HEK293 (cell line): ENCODE results near the gene STYXL1.

Source experiments
- CTCF ChIA-PET: fragments of 350-600 bp; formaldehyde crosslinking; extraction: SDS; loops from one replicate; lab custom pipeline; 2021; ENCODE audit warnings: antibody characterized with exemption; lab: Yijun Ruan, JAX
- POLR2A ChIA-PET: fragments of 300-600 bp; formaldehyde crosslinking; extraction: SDS; loops from one replicate; lab custom pipeline; 2020; ENCODE audit warnings: antibody characterized with exemption, inconsistent platforms; lab: Yijun Ruan, JAX
- H3K27ac ChIP-seq: fragments of 200-500 bp; sonication (Bioruptor generic); 2 replicates; pipeline ENCODE4 v1.5.1; 2014; ENCODE audit warnings: low read depth, low read length, control low read depth, inconsistent platforms; ENCODE audit errors: extremely low read depth
- H3K36me3 ChIP-seq, 2 experiments: fragments of 200-500 bp in 1 of 2; sonication (Bioruptor generic) in 1 of 2; 1 replicate in 1 of 2; 2 replicates in 1 of 2; pipeline ENCODE4 v1.5.1; 2014 to 2017; ENCODE audit warnings: inconsistent platforms in 2 of 2, low read length in 2 of 2; ENCODE audit not compliant: control insufficient read depth in 2 of 2, insufficient read depth in 1 of 2
- H3K4me1 ChIP-seq: fragments of 200-500 bp; sonication (Bioruptor generic); 2 replicates; pipeline ENCODE4 v1.5.1; 2014; ENCODE audit warnings: mild to moderate bottlenecking, low read length, inconsistent platforms; ENCODE audit not compliant: control insufficient read depth, insufficient read depth
- H3K4me3 ChIP-seq: 2 replicates; pipeline ENCODE4 v1.5.1; 2011; ENCODE audit warnings: low read depth, mild to moderate bottlenecking, control low read depth, low read length, moderate library complexity
- H3K9me3 ChIP-seq: fragments of 200-500 bp; sonication (Bioruptor generic); 2 replicates; pipeline ENCODE4 v1.5.1; 2014; ENCODE audit warnings: low read depth, low read length, inconsistent platforms; ENCODE audit not compliant: control insufficient read depth, insufficient read depth
- KLF9 ChIP-seq: fragments of 450-650 bp; formaldehyde crosslinking; IDR thresholded peaks from 2 replicates; pipeline ENCODE4 v1.5.1; 2016; ENCODE audit warnings: missing biosample characterization, missing genetic modification characterization, low read depth
- SP7 ChIP-seq: fragments of 450-650 bp; formaldehyde crosslinking; IDR thresholded peaks from 2 replicates; pipeline ENCODE4 v1.5.1; 2016; ENCODE audit warnings: missing biosample characterization, missing genetic modification characterization
- TCF7L2 ChIP-seq: IDR thresholded peaks from 2 replicates; pipeline ENCODE4 v1.6.1; 2011; ENCODE audit warnings: low read depth, mild to moderate bottlenecking, inconsistent platforms, low read length, moderate library complexity, borderline replicate concordance
- ZBTB17 ChIP-seq: fragments of 450-650 bp; formaldehyde crosslinking; IDR thresholded peaks from 2 replicates; pipeline ENCODE4 v1.5.1; 2016; ENCODE audit warnings: missing biosample characterization, missing genetic modification characterization
- ZBTB20 ChIP-seq: fragments of 450-650 bp; formaldehyde crosslinking; IDR thresholded peaks from 2 replicates; pipeline ENCODE4 v1.5.1; 2016; ENCODE audit warnings: missing biosample characterization, missing genetic modification characterization
- ZNF830 ChIP-seq: fragments of 450-650 bp; IDR thresholded peaks from 2 replicates; pipeline ENCODE4 v1.5.0; 2018; ENCODE audit warnings: missing biosample characterization, missing genetic modification characterization, low read depth, mild to moderate bottlenecking, moderate library complexity
- ZSCAN23 ChIP-seq: fragments of 450-650 bp; formaldehyde crosslinking; IDR thresholded peaks from 2 replicates; pipeline ENCODE4 v1.5.1; 2016; ENCODE audit warnings: missing biosample characterization, missing genetic modification characterization
- TF ChIP-seq, protein P1 (sequence below): fragments of 450-650 bp; formaldehyde crosslinking; IDR thresholded peaks from 2 replicates; pipeline ENCODE4 v1.5.1; 2016; ENCODE audit warnings: missing biosample characterization, missing genetic modification characterization
- TF ChIP-seq, protein P2 (sequence below): fragments of 450-650 bp; formaldehyde crosslinking; IDR thresholded peaks from 2 replicates; pipeline ENCODE4 v1.5.1; 2016; ENCODE audit warnings: missing biosample characterization, missing genetic modification characterization
- TF ChIP-seq, protein P3 (sequence below): fragments of 450-650 bp; formaldehyde crosslinking; IDR thresholded peaks from 2 replicates; pipeline ENCODE4 v1.5.1; 2016; ENCODE audit warnings: missing biosample characterization, missing genetic modification characterization
- TF ChIP-seq, protein P4 (sequence below): fragments of 450-650 bp; formaldehyde crosslinking; IDR thresholded peaks from 2 replicates; pipeline ENCODE4 v1.5.1; 2016; ENCODE audit warnings: missing biosample characterization, missing genetic modification characterization
- TF ChIP-seq, protein P5 (sequence below): fragments of 450-650 bp; formaldehyde crosslinking; IDR thresholded peaks from 2 replicates; pipeline ENCODE4 v1.5.1; 2016; ENCODE audit warnings: missing biosample characterization, missing genetic modification characterization

STYXL1 gene

DNA sequence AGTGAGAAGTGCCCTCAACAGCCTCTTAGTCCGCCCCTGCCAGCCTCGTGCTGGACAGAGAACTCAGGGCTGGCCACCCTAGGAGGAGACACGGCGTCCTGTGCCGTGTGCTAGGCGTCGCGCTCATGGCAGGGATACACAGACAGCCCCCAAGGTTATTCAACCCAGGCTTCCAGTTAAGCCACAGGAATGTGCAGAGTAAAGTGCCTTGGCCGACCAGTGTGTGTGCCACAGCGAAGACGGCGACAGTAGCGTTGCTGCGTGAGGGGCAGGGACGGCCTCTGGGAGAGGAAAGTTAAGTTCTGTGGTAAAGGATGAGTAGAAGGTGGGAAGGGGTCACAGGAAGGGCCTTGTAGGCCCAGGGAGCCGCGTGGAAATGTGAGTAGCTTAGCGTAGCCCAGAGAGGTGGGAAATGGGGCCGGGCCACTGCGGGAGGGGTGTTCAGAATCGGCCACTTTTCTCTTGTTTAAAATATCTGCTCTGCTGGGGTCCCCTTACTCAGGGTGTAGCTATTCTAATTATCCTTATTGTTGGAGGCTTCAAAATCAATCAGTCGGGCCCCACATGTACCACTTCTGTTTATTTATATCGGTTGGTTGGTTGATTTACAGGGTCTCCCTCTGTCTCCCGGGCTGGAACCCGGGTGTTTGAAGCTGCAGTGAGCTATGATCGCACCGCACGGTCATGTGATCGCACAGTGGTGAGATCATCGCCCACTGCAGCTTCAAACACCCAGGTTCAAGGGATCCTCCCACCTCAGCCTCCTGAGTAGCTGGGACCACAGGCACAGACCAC, 77.9 kb downstream of the STYXL1 start:
- no peak for TF ChIP-seq KLF9
- TF ChIP-seq, protein P1, sequence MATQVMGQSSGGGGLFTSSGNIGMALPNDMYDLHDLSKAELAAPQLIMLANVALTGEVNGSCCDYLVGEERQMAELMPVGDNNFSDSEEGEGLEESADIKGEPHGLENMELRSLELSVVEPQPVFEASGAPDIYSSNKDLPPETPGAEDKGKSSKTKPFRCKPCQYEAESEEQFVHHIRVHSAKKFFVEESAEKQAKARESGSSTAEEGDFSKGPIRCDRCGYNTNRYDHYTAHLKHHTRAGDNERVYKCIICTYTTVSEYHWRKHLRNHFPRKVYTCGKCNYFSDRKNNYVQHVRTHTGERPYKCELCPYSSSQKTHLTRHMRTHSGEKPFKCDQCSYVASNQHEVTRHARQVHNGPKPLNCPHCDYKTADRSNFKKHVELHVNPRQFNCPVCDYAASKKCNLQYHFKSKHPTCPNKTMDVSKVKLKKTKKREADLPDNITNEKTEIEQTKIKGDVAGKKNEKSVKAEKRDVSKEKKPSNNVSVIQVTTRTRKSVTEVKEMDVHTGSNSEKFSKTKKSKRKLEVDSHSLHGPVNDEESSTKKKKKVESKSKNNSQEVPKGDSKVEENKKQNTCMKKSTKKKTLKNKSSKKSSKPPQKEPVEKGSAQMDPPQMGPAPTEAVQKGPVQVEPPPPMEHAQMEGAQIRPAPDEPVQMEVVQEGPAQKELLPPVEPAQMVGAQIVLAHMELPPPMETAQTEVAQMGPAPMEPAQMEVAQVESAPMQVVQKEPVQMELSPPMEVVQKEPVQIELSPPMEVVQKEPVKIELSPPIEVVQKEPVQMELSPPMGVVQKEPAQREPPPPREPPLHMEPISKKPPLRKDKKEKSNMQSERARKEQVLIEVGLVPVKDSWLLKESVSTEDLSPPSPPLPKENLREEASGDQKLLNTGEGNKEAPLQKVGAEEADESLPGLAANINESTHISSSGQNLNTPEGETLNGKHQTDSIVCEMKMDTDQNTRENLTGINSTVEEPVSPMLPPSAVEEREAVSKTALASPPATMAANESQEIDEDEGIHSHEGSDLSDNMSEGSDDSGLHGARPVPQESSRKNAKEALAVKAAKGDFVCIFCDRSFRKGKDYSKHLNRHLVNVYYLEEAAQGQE (tag by site-specific recombination), result 0 out of 2 replicates have a peak, but pooled peaks have one; percentile 25
- no peak for TF ChIP-seq ZNF830 (tag by site-specific recombination)
- 0 out of 2 replicates have a peak, but pooled peaks have one; percentile 17 for TF ChIP-seq TCF7L2
- 0 out of 2 replicates have a peak, but pooled peaks have one; percentile 37 for TF ChIP-seq ZBTB17 (tag by site-specific recombination)
- TF ChIP-seq, protein P2, sequence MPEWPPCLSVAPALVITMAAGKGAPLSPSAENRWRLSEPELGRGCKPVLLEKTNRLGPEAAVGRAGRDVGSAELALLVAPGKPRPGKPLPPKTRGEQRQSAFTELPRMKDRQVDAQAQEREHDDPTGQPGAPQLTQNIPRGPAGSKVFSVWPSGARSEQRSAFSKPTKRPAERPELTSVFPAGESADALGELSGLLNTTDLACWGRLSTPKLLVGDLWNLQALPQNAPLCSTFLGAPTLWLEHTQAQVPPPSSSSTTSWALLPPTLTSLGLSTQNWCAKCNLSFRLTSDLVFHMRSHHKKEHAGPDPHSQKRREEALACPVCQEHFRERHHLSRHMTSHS (tag by site-specific recombination), result no peak
- TF ChIP-seq, protein P3, sequence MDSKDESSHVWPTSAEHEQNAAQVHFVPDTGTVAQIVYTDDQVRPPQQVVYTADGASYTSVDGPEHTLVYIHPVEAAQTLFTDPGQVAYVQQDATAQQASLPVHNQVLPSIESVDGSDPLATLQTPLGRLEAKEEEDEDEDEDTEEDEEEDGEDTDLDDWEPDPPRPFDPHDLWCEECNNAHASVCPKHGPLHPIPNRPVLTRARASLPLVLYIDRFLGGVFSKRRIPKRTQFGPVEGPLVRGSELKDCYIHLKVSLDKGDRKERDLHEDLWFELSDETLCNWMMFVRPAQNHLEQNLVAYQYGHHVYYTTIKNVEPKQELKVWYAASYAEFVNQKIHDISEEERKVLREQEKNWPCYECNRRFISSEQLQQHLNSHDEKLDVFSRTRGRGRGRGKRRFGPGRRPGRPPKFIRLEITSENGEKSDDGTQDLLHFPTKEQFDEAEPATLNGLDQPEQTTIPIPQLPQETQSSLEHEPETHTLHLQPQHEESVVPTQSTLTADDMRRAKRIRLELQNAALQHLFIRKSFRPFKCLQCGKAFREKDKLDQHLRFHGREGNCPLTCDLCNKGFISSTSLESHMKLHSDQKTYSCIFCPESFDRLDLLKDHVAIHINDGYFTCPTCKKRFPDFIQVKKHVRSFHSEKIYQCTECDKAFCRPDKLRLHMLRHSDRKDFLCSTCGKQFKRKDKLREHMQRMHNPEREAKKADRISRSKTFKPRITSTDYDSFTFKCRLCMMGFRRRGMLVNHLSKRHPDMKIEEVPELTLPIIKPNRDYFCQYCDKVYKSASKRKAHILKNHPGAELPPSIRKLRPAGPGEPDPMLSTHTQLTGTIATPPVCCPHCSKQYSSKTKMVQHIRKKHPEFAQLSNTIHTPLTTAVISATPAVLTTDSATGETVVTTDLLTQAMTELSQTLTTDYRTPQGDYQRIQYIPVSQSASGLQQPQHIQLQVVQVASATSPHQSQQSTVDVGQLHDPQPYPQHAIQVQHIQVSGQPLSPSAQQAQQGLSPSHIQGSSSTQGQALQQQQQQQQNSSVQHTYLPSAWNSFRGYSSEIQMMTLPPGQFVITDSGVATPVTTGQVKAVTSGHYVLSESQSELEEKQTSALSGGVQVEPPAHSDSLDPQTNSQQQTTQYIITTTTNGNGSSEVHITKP (tag by site-specific recombination), result peak; percentile 92
- TF ChIP-seq, protein P4, sequence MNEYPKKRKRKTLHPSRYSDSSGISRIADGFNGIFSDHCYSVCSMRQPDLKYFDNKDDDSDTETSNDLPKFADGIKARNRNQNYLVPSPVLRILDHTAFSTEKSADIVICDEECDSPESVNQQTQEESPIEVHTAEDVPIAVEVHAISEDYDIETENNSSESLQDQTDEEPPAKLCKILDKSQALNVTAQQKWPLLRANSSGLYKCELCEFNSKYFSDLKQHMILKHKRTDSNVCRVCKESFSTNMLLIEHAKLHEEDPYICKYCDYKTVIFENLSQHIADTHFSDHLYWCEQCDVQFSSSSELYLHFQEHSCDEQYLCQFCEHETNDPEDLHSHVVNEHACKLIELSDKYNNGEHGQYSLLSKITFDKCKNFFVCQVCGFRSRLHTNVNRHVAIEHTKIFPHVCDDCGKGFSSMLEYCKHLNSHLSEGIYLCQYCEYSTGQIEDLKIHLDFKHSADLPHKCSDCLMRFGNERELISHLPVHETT (tag by site-specific recombination), result no peak
- TF ChIP-seq, protein P5, sequence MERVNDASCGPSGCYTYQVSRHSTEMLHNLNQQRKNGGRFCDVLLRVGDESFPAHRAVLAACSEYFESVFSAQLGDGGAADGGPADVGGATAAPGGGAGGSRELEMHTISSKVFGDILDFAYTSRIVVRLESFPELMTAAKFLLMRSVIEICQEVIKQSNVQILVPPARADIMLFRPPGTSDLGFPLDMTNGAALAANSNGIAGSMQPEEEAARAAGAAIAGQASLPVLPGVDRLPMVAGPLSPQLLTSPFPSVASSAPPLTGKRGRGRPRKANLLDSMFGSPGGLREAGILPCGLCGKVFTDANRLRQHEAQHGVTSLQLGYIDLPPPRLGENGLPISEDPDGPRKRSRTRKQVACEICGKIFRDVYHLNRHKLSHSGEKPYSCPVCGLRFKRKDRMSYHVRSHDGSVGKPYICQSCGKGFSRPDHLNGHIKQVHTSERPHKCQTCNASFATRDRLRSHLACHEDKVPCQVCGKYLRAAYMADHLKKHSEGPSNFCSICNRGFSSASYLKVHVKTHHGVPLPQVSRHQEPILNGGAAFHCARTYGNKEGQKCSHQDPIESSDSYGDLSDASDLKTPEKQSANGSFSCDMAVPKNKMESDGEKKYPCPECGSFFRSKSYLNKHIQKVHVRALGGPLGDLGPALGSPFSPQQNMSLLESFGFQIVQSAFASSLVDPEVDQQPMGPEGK (tag by site-specific recombination), result no peak
- peak; percentile 58 for TF ChIP-seq ZBTB20 (tag by site-specific recombination)
- CTCF ChIA-PET, result interaction anchor here (0.7 to 1.2 kb wide), 4 partner anchors 51 to 105 kb away, joined by 3 read pairs; no protein-coding TSS in a partner anchor
- POLR2A ChIA-PET, result interaction anchor here (0.6 to 1.3 kb wide), 5 partner anchors 15 to 389 kb away, joined by 3 to 5 read pairs (median 3); partner anchors contain the start of gene YWHAG
- Histone ChIP-seq H3K4me1 (no peaks in the 10 kb centered on the region), H3K4me3 (no peak overlapping the region), H3K36me3 (peaks cover 3 to 13% of the 10 kb centered on the region in 2 experiments; a peak in 2 of 3 replicates), H3K9me3 (no peaks in the 10 kb centered on the region), H3K27ac (no peak overlapping the region)

DNA sequence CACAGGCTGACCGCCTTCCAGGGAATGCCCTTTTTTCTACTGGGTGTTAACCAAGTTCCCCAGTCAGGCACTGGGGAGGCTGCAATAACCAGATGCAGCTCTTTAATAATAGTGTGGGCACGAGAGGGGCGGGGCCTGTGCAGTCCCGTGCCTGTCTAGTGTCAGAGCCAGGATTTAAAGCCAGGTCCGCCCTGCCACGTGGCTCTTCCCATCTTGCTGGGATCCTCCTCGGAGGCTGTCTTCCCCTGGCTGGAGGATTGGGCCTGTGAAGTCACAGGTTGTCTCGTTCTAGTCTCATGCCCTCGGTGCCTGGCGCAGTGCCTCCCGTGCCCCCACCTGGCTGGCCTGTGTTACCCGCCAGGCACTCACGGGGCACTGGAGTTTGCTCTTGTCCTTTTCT, 78.6 kb downstream of the STYXL1 start:
- H3K36me3 ChIP-seq, result peaks cover 0 to 13% of the 10 kb centered on the region in 2 experiments; a peak in 2 of 3 replicates
- peak; percentile 46 for TF ChIP-seq SP7 (tag by site-specific recombination)
- TF ChIP-seq ZSCAN23 (tag by site-specific recombination), result no peak
- no peaks in the 10 kb centered on the region for H3K4me1 ChIP-seq
- POLR2A ChIA-PET, result no interaction called here
- H3K27ac ChIP-seq, result no peak overlapping the region
- CTCF ChIA-PET, result no interaction called here
- H3K4me3 ChIP-seq, result no peak overlapping the region
- H3K9me3 ChIP-seq, result no peaks in the 10 kb centered on the region
